Muscle of leg (tissue), 11 donors: ENCODE measurements around the gene CCDC180. TPM values are rescaled to one million over a fixed set of nuclear protein-coding genes. Genes with fewer than 3 reads are reported as not detected.

Experiments
- DNase-seq: peaks from one replicate; pipeline ENCODE4 v3.0.0; 2013
- H3K27ac ChIP-seq: one replicate; pipeline ENCODE4 v1.5.1; 2013; ENCODE audit warnings: mild to moderate bottlenecking, low read length, control low read depth
- H3K27me3 ChIP-seq: one replicate; pipeline ENCODE4 v1.6.1; 2013; ENCODE audit warnings: low read length; ENCODE audit not compliant: control insufficient read depth, insufficient read depth
- H3K36me3 ChIP-seq: one replicate; pipeline ENCODE4 v1.6.1; 2013; ENCODE audit warnings: low read length; ENCODE audit not compliant: control insufficient read depth, insufficient read depth
- H3K4me1 ChIP-seq: one replicate; pipeline ENCODE4 v1.6.1; 2013; ENCODE audit warnings: low read length; ENCODE audit not compliant: control insufficient read depth, insufficient read depth
- H3K4me3 ChIP-seq: one replicate; pipeline ENCODE4 v1.5.1; 2013; ENCODE audit warnings: low read length, control low read depth
- H3K9me3 ChIP-seq: replicated peaks from 2 replicates; pipeline ENCODE4 v1.6.1; 2013; ENCODE audit warnings: low read depth, low read length; ENCODE audit not compliant: control insufficient read depth
- whole genome bisulfite sequencing: methylation state at CpG from one replicate; pipeline ENCODE4 v1.1.5; 2013; ENCODE audit warnings: missing lambda C conversion rate; ENCODE audit not compliant: insufficient coverage; 5-methylcytosine and 5-hydroxymethylcytosine counted together
- polyA plus RNA-seq, 8 donors: library from polyadenylated mRNA; unstranded; fragments of 120-200 nt; gene quantifications; one replicate each; pipeline versions ENCODE4 v1.2.1 to v1.2.3, GENCODE V29; 2013; ENCODE audit warnings: inconsistent platforms in 1 of 8, low replicate concordance in 1 of 8; ENCODE audit not compliant: insufficient read length in 8 of 8, insufficient read depth in 1 of 8
- total RNA-seq: library from RNA; stranded (reverse); fragments of 120-200 nt; gene quantifications from one replicate; pipeline ENCODE4 v1.2.4, GENCODE V29; 2013

Gene CCDC180
- total and polyA plus RNA-seq, 9 donors: 4.5 to 16.0 (median 8.1) TPM

DNA sequence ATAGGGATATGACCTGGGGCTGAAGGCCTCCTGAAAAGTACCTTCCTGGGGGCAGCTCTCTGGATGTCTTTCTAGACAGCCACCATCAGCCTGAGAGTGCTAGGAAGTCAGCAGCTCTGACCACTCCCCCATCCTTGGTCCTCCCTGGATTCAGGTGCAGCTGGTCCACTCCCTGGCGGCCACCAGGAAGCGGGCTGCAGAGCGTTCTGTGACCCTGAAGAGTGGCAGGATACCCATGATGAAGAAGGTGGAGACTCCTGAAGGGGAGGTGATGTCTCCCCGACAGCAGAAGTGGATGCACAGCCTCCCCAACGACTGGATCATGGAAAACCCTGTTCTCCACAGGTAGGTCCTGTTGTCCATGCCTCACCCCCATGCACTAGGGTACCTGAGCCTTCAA lies 1.8 kb downstream of the CCDC180 start:
- Histone ChIP-seq H3K36me3 (peaks cover 42% of the 10 kb centered on the region), H3K4me3 (no peak overlapping the region), H3K9me3 (peaks cover 1% of the 10 kb centered on the region), H3K27ac (no peak overlapping the region), H3K27me3 (peaks cover 4% of the 10 kb centered on the region), H3K4me1 (peaks cover 16% of the 10 kb centered on the region)
- no CpG with 5 or more reads among the region's 5 CpGs for WGBS
- DNase-seq: no peak

DNA sequence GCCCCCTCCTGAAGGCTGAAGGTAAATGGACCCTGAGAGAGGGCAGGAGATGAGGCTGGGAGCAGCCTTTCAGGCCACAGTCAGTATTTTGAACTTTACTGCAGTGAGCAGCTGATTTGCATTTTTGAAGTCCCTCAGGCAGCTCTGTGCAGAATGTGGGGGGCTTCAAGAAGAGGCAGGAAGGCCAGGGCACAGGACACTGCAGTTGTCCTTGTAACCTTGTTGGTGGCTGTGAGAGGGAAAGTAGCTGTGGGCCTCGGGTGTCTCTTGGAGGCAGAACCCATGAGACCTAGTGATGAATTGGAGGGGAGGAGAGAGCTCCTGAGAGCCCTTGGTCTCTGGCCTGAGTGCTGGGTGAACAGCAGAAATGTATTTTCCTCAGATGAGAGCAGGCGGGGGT lies 2.6 kb downstream of the CCDC180 start:
- no peak overlapping the region for H3K4me3 ChIP-seq
- H3K9me3 ChIP-seq: no peaks in the 10 kb centered on the region
- WGBS: 91% methylated on average over 2 of the region's 2 CpGs
- no peak overlapping the region for H3K27ac ChIP-seq
- peaks cover 4% of the 10 kb centered on the region for H3K27me3 ChIP-seq
- H3K36me3 ChIP-seq: peaks cover 48% of the 10 kb centered on the region
- H3K4me1 ChIP-seq: peaks cover 16% of the 10 kb centered on the region
- DNase-seq: no peak

DNA sequence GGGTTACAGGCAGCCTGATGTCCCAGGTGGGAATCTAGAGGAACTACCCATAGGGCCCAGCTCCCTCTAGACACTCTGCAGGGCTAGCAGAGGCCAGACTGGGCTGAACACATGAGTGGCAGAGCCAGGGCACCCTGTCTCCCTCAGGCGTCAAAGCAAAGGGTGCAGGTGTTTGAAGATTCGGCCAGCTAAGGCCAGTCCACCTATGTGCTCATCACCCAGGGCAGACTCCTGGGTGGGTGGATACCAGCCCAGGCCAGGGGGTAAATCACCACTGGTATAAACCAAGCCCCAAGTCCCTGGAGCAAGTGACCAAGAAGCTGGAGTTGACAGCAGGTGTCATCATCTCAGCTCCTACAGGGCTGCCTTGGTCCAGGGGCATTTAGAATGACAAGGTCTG lies 3.4 kb downstream of the CCDC180 start:
- no peaks in the 10 kb centered on the region for H3K9me3 ChIP-seq
- H3K27ac ChIP-seq: no peak overlapping the region
- peaks cover 56% of the 10 kb centered on the region for H3K36me3 ChIP-seq
- DNase-seq: no peak
- H3K27me3 ChIP-seq: peaks cover 4% of the 10 kb centered on the region
- peaks cover 16% of the 10 kb centered on the region for H3K4me1 ChIP-seq
- H3K4me3 ChIP-seq: no peak overlapping the region
- WGBS: no CpG with 5 or more reads among the region's 2 CpGs

DNA sequence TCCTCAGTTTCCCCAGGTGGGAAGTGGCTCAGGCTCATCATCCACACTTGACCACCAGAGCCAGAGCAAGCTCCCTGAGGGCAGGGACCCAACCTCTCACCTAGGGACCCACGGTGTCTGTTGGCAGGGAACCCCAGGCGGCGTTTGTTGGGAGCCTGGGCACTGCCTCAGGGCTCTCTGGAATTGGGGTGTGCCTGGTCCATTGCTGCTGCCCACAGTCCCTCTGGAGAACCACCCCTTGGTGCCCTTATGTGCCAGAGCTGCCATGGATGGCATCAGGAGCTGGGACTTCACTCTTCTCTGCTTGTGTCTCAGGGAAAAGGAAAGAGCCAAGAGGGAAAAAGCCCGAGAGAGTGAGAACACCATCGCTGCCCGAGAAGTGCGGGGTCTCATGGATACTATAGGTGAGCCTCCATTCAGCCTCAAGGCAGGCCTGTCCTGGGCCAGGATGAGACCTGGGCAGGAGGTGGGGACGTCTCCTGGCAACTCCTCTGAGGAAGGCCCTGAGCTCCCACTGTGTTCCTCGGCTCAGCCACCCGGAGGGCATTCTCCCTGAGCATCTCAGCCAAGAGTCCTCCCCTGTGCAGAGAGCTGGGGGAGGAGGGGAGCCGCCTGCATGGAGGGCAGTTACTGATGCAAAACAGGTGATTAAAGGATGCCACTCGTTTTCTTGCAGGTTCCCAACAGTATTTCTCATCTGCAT lies 4.5 kb downstream of the CCDC180 start:
- H3K27me3 ChIP-seq: peaks cover 4% of the 10 kb centered on the region
- no peak overlapping the region for H3K27ac ChIP-seq
- no peak overlapping the region for H3K4me3 ChIP-seq
- WGBS: 97% methylated on average over 7 of the region's 12 CpGs
- peaks cover 66% of the 10 kb centered on the region for H3K36me3 ChIP-seq
- H3K4me1 ChIP-seq: peaks cover 11% of the 10 kb centered on the region
- no peaks in the 10 kb centered on the region for H3K9me3 ChIP-seq
- no peak for DNase-seq

DNA sequence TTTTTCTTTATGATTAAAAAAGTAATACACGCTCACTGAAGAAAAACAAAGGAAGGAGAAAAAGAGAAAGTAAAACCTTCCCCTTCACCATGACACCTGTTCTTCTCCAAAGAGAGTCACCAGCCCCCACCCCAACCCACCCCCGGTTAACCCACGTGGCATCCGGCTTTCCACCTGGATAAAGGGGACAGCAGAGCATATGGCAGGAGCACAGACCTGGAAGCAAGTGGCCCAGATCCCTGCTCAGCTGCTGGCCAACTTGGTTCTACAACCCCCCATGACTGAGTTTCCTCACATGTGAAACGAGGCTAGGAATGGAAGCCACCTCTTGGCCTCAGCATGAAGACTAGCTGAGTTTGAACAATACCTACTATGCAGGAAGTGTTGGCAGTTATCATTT lies 5.1 kb downstream of the CCDC180 start:
- H3K27ac ChIP-seq: no peak overlapping the region
- no peak for DNase-seq
- H3K4me3 ChIP-seq: no peak overlapping the region
- peaks cover 68% of the 10 kb centered on the region for H3K36me3 ChIP-seq
- H3K9me3 ChIP-seq: no peaks in the 10 kb centered on the region
- WGBS: 80% methylated on average over 3 of the region's 5 CpGs
- peaks cover 3% of the 10 kb centered on the region for H3K27me3 ChIP-seq
- H3K4me1 ChIP-seq: peaks cover 5% of the 10 kb centered on the region

DNA sequence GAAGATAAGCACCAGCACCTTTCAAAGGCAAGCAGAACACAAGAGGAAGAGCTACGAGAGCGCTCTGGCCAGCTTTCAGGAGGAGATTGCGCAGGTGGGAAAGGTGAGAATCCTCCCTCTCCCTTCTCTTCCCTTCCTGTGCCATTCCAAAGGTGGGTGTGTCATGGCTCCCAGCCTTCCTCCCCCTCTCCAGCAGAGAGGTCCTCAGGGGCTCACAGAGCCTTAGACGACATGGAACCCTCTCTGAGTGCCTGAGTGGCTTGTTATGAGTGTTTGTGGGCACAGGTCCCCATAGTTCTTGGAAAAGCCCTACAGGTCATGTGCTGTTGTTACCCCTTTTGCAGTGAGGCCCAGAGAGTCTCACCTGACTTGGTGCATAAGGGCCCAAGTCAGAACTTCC lies 5.8 kb downstream of the CCDC180 start:
- no CpG with 5 or more reads among the region's 4 CpGs for WGBS
- no peak overlapping the region for H3K4me3 ChIP-seq
- H3K4me1 ChIP-seq: no peaks in the 10 kb centered on the region
- H3K36me3 ChIP-seq: peaks cover 73% of the 10 kb centered on the region
- no peaks in the 10 kb centered on the region for H3K9me3 ChIP-seq
- H3K27me3 ChIP-seq: no peaks in the 10 kb centered on the region
- no peak for DNase-seq
- H3K27ac ChIP-seq: no peak overlapping the region

DNA sequence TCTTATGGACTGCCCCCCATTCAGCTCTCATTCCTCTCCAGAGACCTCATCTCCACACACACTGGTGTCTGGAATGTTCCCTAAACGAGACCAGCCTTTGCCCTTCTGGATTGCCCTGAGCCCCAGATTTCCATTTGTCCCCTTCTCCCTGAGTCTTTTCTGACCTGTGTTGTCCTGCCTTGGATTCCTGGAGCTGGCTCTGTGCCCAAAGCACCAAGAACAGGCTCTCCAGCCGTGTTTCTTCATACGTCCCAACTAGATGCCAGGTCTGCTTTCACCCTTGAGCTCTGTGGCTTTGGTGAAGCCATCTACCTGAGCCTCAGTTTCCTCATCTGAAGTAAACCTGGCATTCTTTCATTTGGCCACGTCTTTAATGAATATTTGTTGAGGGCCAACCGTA lies 6.3 kb downstream of the CCDC180 start:
- no peaks in the 10 kb centered on the region for H3K27me3 ChIP-seq
- 84% methylated on average over 5 of the region's 5 CpGs for WGBS
- H3K36me3 ChIP-seq: peaks cover 78% of the 10 kb centered on the region
- no peak for DNase-seq
- H3K9me3 ChIP-seq: no peaks in the 10 kb centered on the region
- no peak overlapping the region for H3K4me3 ChIP-seq
- H3K27ac ChIP-seq: no peak overlapping the region
- H3K4me1 ChIP-seq: no peaks in the 10 kb centered on the region

DNA sequence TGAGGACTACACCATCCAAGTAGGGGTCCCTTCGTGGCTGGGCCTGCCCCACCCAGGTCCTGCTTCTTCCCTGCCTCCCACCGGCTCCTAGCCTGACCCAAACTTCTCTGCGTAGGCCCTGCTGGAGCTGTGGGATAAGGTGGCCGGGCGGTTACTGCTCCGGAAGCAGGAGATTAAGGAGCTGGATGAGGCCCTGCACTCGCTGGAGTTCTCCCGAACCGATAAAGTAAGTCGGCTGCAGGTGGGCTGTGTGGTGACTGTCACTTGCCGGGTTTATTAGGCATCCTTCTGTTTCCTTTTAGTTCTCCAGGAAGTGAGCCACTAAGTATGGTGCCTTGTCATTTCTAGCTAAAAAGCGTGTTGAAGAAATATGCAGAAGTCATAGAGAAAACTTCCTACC lies 7.0 kb downstream of the CCDC180 start:
- H3K27ac ChIP-seq: no peak overlapping the region
- H3K9me3 ChIP-seq: no peaks in the 10 kb centered on the region
- WGBS: 92% methylated on average over 10 of the region's 12 CpGs
- H3K27me3 ChIP-seq: no peaks in the 10 kb centered on the region
- H3K36me3 ChIP-seq: peaks cover 81% of the 10 kb centered on the region
- DNase-seq: no peak
- no peak overlapping the region for H3K4me3 ChIP-seq
- H3K4me1 ChIP-seq: no peaks in the 10 kb centered on the region

DNA sequence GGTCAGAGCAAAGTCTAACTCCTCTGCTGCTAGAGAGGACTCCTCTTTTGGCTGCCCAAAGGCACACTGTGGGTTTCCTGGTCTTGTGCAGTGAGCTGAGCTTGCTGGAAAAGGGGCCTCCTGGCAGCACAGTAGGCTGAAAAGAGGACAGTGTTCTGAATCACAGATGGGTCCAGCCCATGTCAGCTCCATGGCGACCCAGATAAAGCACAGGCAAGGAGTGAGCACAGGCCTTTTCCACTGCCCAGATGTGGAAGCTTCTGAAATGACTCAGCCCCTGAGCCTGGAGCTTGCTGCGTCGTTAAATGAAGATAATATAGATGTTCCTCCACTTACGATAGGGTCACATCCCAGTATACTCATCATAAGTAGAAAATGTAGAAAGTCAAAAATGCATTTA lies 8.1 kb downstream of the CCDC180 start:
- Histone ChIP-seq H3K27me3 (no peaks in the 10 kb centered on the region), H3K4me1 (no peaks in the 10 kb centered on the region), H3K4me3 (no peak overlapping the region), H3K27ac (no peak overlapping the region), H3K36me3 (peaks cover 79% of the 10 kb centered on the region), H3K9me3 (no peaks in the 10 kb centered on the region)
- DNase-seq: no peak
- WGBS: 86% methylated on average over 1 of the region's 4 CpGs

DNA sequence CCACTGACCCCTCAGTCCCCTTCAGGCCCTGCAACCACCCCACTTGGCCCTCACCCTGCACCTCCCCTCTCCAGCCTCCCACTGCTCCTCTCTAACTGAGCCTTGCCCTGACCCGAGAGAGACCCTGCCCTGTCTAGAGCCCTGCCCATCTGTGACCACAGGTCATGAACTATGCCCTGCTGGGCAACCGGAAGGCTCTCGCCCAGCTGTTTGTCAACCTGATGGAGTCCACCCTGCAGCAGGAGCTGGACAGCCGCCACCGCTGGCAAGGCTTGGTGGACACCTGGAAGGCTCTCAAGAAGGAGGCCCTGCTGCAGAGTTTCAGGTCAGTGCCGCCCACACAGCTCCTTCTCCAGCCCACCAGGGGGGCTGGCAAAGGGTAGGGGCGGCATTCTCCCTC lies 9.4 kb downstream of the CCDC180 start:
- whole genome bisulfite sequencing: 87% methylated on average over 5 of the region's 7 CpGs
- no peak overlapping the region for H3K4me3 ChIP-seq
- no peak for DNase-seq
- peaks cover 3% of the 10 kb centered on the region for H3K4me1 ChIP-seq
- H3K9me3 ChIP-seq: no peaks in the 10 kb centered on the region
- peaks cover 68% of the 10 kb centered on the region for H3K36me3 ChIP-seq
- H3K27me3 ChIP-seq: no peaks in the 10 kb centered on the region
- H3K27ac ChIP-seq: no peak overlapping the region

DNA sequence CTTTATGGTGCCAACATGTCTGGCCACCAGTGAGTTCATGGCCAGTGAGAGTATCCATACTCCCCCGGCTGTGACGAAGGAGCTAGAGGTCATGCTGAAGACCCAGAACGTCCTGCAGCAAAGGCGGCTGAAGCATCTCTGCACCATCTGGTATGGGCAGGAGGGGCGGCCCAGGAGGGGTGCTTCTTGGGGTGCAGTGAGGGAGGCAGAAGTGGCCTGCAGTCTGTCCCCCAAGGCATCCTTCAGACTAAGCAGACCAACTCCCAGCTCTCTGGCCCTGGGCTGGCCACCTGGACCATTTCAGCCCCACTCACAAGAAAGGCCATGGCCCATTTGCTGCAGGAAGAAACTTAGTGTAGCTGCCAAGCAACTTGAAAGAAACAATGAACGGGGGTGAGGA lies 11.0 kb downstream of the CCDC180 start:
- 82% methylated on average over 4 of the region's 6 CpGs for WGBS
- peaks cover 69% of the 10 kb centered on the region for H3K36me3 ChIP-seq
- H3K27ac ChIP-seq: no peak overlapping the region
- DNase-seq: no peak
- H3K9me3 ChIP-seq: no peaks in the 10 kb centered on the region
- no peaks in the 10 kb centered on the region for H3K27me3 ChIP-seq
- H3K4me1 ChIP-seq: peaks cover 3% of the 10 kb centered on the region
- no peak overlapping the region for H3K4me3 ChIP-seq
